HCEC 1CT (cell line): Measurements from ENCODE around the gene STXBP1.
"Not testable (repeated sequence)": the region's sequence is repeated elsewhere in the genome, so short reads cannot be mapped to it uniquely, and the experiment has no call there.

Experiments
- DNase-seq: peaks from one replicate; pipeline ENCODE4 v3.0.0-alpha.2; 2017

Gene STXBP1

DNA sequence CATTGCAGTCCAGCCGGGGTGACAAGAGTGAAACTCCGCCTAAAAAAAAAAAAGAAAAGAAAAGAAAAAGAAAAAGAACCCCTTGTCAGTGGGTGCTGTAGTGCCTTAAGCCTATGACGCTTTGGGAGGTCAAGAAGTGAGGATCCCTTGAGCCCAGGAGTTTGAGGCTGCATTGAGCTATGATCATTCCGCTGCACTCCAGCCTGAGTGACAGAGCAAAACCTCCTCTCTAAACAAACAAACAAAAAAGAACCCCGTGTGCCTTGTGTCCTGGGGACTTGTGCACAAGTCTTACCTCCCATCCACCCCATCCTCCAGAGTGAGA, 33.5 kb upstream of the STXBP1 start:
- no peak for DNase-seq

DNA sequence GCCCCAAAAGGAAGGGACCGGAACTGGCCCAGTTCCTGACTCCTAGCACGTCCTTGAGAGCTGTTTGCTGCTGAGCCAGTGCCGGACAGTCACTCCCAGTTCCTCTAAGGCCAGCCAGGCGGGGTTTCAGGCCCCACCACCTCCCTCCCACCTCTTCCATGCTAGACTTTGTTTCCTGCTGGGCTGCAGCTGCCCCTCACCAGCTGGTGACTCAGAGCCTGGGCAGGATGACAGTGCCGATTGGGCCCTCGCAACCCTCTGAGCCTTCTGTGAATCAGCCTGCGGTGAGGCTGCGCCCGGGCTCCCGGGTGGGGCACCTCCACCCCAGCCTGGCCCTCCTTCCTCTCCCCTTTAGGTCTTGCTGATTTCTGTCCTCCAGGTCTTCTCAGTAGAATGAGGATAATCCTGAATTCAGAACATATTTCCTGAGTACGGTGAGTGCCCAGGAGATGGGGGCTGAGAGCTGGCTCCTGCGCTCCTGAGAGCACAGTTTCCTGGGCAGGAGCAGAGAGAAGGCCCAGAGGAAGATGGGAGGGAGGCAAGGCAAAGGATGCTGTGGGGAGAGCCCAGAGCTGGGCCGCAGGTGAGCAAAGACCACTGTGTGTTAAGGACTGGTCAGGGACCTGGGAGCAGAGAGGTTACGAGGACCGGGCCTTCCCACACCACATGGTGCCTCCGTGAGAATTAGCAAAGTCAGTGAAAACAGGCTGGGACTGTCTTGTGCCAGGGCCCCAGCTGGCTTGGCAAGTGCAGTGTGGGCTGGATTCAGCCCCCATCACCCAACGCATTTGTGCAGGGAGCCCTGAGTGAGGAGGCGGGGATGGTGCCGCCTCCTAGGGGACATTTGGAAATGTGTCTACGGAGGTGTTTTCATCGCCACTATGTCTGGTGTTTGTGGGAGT, 32.9 kb upstream of the STXBP1 start:
- peak; percentile 98 for DNase-seq

- no peak for DNase-seq
Measured at GRCh38 chr9:127580366-127580765, 31.7 kb upstream of the STXBP1 start.

DNA sequence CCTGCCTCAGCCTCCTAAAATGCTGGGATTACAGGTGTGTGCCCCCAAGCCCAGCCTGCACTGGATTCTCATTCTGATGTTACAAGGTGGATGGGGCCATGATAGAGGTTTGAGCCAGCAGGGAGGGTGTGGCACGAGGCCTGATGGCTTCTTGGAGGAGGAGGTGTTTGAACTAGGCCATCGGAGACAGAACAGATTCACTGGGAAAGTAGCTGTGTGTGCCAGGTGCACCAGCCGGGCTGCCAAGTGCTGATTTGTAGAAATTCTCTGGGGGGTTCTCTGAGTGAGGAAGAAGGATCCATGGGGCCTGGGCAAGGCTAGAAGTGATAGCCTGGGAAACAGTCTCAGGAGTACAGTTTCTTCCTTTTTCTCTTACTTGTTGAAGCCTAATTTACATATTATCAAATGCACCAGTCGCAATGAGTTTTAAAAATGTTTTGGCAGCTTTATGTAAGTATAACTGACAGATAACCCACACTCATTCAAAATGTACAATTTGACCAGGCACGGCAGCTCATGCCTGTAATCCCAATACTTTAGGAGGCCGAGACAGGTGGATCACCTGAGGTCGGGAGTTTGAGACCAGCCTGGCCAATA, 31.1 kb upstream of the STXBP1 start:
- DNase-seq: no peak

GRCh38 chr9:127584474-127584805, 27.6 kb upstream of the STXBP1 start:
- DNase-seq: not testable (repeated sequence)

GRCh38 chr9:127585161-127585819, 26.8 kb upstream of the STXBP1 start:
- no peak for DNase-seq

DNA sequence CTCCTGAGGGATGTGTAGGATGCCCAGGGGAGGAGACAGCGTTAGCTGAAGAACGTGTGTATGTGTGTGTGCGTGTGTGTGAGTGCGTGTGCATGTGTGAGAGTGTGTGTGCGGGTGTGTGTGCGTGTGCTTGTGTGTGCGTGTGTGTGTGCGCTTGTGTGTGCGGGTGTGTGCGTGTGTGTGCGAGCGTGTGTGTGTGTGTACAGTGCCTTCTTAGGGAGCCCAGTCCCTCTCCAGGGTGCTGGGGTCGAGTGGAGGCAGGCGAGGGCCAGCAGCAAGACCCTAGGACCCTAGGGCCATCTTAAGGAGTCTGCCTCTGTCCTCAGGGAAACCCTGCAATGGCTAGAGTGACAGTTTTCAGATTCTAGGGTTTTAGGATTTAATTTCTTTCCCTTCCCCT, 26.0 kb upstream of the STXBP1 start:
- DNase-seq: no peak

DNA sequence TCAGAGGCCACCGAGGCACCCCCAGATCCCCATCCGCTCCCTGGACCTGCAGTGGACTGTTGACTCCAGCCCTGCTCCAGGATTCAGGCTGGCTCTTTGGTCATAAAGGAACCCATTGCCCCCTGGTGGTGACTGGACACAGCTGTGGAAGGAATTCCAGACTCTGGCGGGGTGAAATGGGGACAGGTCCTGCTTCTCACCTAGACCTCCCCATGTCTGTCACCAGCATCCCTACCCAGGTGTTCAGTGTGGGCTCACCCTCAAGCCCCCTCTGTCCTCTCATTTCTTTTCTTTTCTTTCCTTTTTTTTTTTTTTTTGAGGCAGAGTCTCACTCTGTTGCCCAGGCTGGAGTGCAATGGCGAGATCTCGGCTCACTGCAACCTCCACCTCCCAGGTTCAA, 25.5 kb upstream of the STXBP1 start:
- peak; percentile 77 for DNase-seq

- DNase-seq: no peak
Measured at GRCh38 chr9:127587966-127588365, 24.1 kb upstream of the STXBP1 start.

DNA sequence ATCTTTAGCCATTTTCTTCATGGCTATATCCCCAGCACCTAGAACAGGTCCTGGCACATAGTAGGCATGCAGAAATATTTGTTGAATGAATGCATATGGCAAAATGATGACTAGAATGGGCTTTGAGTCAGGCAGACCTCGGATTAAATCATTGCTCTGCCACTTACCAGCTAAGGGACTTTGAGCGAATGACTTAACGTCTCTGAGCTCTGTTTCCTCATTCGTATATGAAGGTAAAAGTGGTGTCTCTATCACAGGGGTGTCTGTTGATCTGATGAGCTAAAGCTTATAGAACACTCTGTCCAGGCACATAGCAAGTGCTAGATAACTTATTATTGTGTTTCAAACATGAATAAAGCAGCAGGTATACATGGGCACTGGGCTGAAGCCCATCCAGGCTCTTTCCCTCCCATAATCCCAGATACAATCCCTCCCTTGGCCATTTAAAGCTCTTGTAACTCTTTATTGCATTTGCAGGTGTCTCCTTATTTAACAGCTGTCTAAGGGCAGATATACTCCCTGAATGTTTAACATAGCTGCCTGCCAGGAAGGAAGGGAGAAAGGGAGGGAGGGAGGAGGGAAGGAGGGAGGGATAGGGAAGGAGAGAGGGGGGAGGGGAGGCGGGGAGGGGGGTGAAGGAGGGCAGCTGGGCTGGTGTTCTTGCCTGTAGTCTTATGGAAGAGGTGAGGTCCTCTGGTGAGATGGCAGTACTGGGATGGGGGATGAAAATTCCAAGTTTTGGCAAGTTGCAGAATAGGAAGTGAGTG, 23.2 kb upstream of the STXBP1 start:
- no peak for DNase-seq

DNA sequence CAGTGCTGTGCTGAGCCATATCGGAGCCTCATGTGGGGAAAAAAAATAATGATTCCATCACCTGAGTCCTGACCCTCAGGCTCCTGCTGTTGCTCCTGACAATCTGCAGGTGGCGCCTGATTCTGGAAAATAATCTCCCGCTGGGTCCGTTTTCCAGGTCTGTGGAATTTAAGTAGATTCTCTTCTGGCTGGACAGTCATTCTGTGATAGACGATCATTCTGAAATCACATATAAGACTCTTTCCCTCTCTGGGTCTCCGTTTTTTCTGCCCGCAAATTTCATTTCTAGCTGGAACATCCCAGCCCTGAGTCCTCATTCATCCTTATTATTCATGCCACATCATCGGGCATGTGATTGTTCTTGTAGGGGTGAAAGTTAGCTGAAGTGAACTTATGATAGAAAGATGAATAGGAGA, 22.1 kb upstream of the STXBP1 start:
- peak; percentile 74 for DNase-seq

- no peak for DNase-seq
Measured at GRCh38 chr9:127595611-127596010, 16.5 kb upstream of the STXBP1 start.

- DNase-seq: no peak
Measured at GRCh38 chr9:127598839-127599549, 13.1 kb upstream of the STXBP1 start.

DNA sequence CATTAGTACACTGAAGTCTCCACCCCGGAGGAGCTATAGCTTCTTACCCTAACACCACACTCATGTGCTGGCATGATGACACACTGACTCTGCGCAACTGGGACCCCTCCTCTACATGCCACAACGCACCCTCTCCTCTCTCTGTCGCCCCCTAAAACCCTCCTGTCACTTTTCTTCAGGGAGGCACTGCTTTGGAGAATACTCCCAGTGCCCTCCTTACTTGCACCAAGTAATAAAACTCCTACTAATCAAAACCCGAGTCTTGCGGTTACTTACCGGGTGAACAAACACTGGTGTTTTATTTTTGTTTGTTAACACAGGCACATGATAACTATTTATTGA, 12.6 kb upstream of the STXBP1 start:
- no peak for DNase-seq

DNA sequence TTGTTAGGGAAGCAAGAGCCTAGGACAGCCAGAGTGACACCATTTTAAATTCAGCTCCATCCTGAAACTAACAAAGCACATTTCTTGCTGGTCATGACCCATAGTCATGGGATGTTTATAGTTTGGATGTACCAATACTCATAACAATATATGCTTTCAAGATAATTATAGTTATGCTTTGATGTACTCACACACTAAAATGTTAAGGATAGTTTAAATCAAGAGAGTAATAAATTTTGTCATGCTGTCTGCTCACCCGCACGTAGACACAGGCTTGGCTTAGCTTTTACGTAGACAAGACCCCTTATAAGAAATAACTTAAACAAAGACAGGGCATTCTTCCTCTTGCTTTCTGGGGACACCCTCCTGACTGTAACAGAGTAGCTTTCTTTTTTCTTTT, 8.9 kb upstream of the STXBP1 start:
- DNase-seq: no peak

DNA sequence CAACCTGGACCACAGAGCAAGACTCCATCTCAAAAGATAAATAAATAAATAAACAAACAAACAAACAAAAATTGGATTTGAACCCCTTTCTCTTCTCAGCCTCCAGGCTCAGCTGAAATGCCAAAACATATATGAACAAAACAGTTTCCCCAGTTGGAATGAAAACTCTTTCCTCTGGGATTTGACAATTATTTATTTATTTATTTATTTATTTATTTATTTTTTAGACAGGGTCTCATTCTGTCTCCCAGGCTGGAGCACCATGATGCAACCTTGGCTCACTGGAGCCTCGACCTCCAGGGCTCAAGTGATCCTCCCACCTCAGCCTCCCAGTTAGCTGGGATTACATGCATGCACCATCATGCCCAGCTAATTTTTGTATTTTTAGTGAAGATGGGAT, 6.0 kb upstream of the STXBP1 start:
- DNase-seq: no peak

GRCh38 chr9:127608104-127608966, 3.7 kb upstream of the STXBP1 start:
- DNase-seq: no peak

DNA sequence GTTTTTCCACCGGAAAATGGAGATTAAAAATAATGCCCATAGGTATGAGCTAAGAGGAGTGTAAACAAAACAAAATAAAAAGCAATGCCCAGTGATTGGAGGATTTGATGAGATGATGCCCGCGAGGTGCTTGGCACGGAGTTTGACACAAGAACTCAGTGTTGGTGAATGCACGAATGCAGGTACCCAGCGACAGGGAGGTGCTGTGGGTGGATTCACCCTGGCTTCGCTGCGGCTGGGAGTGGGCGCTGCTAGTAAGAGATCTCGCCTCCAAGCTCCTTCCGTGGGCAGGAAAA, 526 bp upstream of the STXBP1 start:
- DNase-seq: no peak

GRCh38 chr9:127612939-127613582, 984 bp downstream of the STXBP1 start:
- peak; percentile 73 for DNase-seq

DNA sequence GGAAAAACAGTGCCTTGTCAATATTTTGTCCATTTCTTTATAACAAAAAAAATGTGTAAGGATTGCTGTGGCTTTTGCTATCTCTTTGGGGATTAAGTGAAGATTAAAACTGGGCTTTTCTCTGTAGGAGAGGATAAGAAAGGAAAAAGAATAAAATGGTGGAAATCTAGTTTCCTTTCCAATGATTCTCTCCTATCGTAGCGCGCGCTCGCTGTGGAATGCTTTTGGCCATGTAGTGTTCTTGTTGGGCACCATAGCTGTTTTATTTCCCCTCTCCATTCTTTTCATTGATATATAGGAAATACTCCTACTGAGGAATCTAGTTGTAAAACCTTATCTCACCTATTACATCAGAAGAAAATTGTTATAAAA, 1.5 kb downstream of the STXBP1 start:
- DNase-seq: no peak

DNA sequence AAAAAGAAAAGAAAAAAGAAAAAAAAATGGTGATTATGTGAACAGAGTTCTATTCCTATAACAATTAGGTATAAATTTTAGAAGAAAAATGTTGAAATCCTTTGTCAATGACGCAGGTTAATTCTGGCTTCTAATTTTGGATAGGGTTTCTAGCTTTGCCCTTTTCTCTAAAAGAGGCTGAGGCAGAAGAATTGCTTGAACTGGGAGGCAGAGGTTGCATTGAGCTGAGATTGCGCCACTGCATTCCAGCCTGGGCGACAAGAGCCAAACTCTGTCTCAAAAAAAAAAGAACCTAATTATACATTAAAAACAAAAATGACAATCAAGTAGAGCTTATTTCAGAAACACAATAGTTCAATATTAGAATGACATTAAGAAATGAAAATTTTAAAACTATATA, 2.9 kb downstream of the STXBP1 start:
- DNase-seq: no peak
